Measurements from ENCODE around the gene SCG5. TPM values are rescaled to one million over a fixed set of nuclear protein-coding genes. Genes with fewer than 3 reads are reported as not detected.

The SCG5 gene
- total and polyA plus RNA-seq, 2 of the 13 experiments (the other 11 are each of a cell fraction or from before 2014, with no cell fraction given): 2.3 to 3.5 TPM

GRCh38 chr15:32669896-32670611, 28.5 kb downstream of the SCG5 start (continued):
- TF ChIP-seq BRF2 (CRISPR knock-in tag; IDR thresholded peaks at IDR 0.05) (no peak), JDP2 (CRISPR knock-in tag; IDR thresholded peaks at IDR 0.05; ENCODE audit: borderline replicate concordance) (no peak), BCLAF1 (IDR thresholded peaks at IDR 0.05) (no peak), NFRKB (IDR thresholded peaks at IDR 0.05) (no peak), PAWR (CRISPR knock-in tag; IDR thresholded peaks at IDR 0.05; ENCODE audit: borderline replicate concordance) (no peak), AFF4 (CRISPR knock-in tag; IDR thresholded peaks at IDR 0.05) (no peak), ZNF292 (CRISPR knock-in tag; IDR thresholded peaks at IDR 0.05; ENCODE audit: borderline replicate concordance, low read depth) (peak; percentile 23; the same call in 1 of the 2 replicates), EP300 (IDR thresholded peaks at IDR 0.05; ENCODE audit: low read depth in 2 of 2, low read length in 2 of 2) (peak in 1 of 2 experiments; percentile 64; a peak in 1 of 4 replicates), EP300 (CRISPR knock-in tag; IDR thresholded peaks at IDR 0.05; ENCODE audit: borderline replicate concordance) (no peak; the same call in 1 of the 2 replicates), POLR2G (IDR thresholded peaks at IDR 0.05; ENCODE audit: low read depth, low read length) (no peak), PHF21A (CRISPR knock-in tag; IDR thresholded peaks at IDR 0.05) (no peak), ZBTB2 (CRISPR knock-in tag; IDR thresholded peaks at IDR 0.05; ENCODE audit: low read depth) (no peak), IRF1 (CRISPR knock-in tag; IDR thresholded peaks at IDR 0.05; ENCODE audit: low read depth) (no peak), ZBTB7B (CRISPR knock-in tag; IDR thresholded peaks at IDR 0.05) (0 out of 2 replicates have a peak, but pooled peaks have one; percentile 48), HMG20A (CRISPR knock-in tag; IDR thresholded peaks at IDR 0.05; ENCODE audit: borderline replicate concordance) (peak; percentile 68), ZBTB42 (CRISPR knock-in tag; IDR thresholded peaks at IDR 0.05) (no peak), SATB2 (CRISPR knock-in tag; IDR thresholded peaks at IDR 0.05) (no peak), ZNF547 (CRISPR knock-in tag; IDR thresholded peaks at IDR 0.05) (no peak), ZBTB20 (CRISPR knock-in tag; IDR thresholded peaks at IDR 0.05; ENCODE audit: borderline replicate concordance, low read depth) (no peak), ZNF225 (CRISPR knock-in tag; IDR thresholded peaks at IDR 0.05) (no peak)
